Kidney (tissue), 14 donors: ENCODE data around the gene RIC3. TPM values are rescaled to one million over a fixed set of nuclear protein-coding genes. Genes with fewer than 3 reads are reported as not detected.
A peak's percentile ranks its signal among the peaks of the same experiment; 100 is the strongest.

ENCODE experiments used
- DNase-seq, 5 donors: peaks; one replicate each; pipeline ENCODE4 v3.0.0-alpha.2; 2013 to 2020
- FAIRE-seq: peaks from 2 replicates; lab custom pipeline; 2012; peaks lifted over from hg19 to GRCh38; lab: Jason Lieb, UNC
- H3K27ac ChIP-seq, 2 donors: one replicate each; pipeline ENCODE4 v1.7.0; 2013; ENCODE audit warnings: low read depth in 2 of 2, low read length in 2 of 2, inconsistent platforms in 1 of 2
- H3K27me3 ChIP-seq: one replicate; pipeline ENCODE4 v1.7.1; 2013; ENCODE audit warnings: low read length, inconsistent platforms; ENCODE audit not compliant: control insufficient read depth, insufficient read depth
- H3K36me3 ChIP-seq, 3 donors: one replicate each; pipeline versions ENCODE4 v1.7.0 to v1.7.1; 2013; ENCODE audit warnings: low read length in 3 of 3, control low read depth in 1 of 3, inconsistent platforms in 1 of 3; ENCODE audit not compliant: insufficient read depth in 3 of 3, control insufficient read depth in 2 of 3
- H3K4me1 ChIP-seq, 3 donors: one replicate each; pipeline versions ENCODE4 v1.7.0 to v1.7.1; 2013; ENCODE audit warnings: low read length in 3 of 3, inconsistent platforms in 1 of 3, low read depth in 1 of 3; ENCODE audit not compliant: control insufficient read depth in 2 of 3, insufficient read depth in 2 of 3
- H3K4me3 ChIP-seq, 3 donors: one replicate each; pipeline versions ENCODE4 v1.7.0 to v1.8.1; 2013; ENCODE audit warnings: low read length in 3 of 3, control low read depth in 1 of 3, inconsistent platforms in 1 of 3
- H3K9ac ChIP-seq, 3 donors: one replicate each; pipeline versions ENCODE4 v1.7.0 to v1.7.1; 2013; ENCODE audit warnings: low read length in 3 of 3, control low read depth in 1 of 3, inconsistent platforms in 1 of 3
- H3K9me3 ChIP-seq, 3 donors: one replicate each; pipeline versions ENCODE4 v1.7.0 to v1.7.1; 2013; ENCODE audit warnings: low read length in 3 of 3, control low read depth in 1 of 3, inconsistent platforms in 1 of 3; ENCODE audit not compliant: control insufficient read depth in 2 of 3, insufficient read depth in 1 of 3
- CTCF ChIP-seq: IDR thresholded peaks from 3 replicates; pipeline ENCODE4 v1.5.1; 2012; ENCODE audit warnings: mild to moderate bottlenecking, moderate library complexity, borderline replicate concordance; ENCODE audit not compliant: insufficient read depth; ENCODE audit errors: extremely low read depth
- intact Hi-C: fragments of 100-400 bp; cut with DNase I; formaldehyde crosslinking; loops from one replicate; pipeline ENCODE4 v1.11.1; 2022
- polyA plus RNA-seq: library from polyadenylated mRNA; stranded (reverse); fragments of 350-450 nt; fragmentation: Illumina TruSeq; extraction: RNeasy Lipid Tissue Mini Kit (QIAGEN cat#74804); gene quantifications from one replicate; pipeline ENCODE4 v1.2.3, GENCODE V29; 2014; ENCODE audit warnings: low read depth, low replicate concordance; ENCODE audit not compliant: insufficient read depth
- total RNA-seq: library from RNA; stranded (reverse); fragmentation: NEBNext Ultra II Directional; extraction: Animal tissue kit (Norgen Biotek cat#: 25700); gene quantifications from one replicate; pipeline ENCODE4 v1.2.1, GENCODE V29; 2021
- donor health status: control.
- donor health status: control.
- donor health status: control.
- donor health status: control.
- donor health status: control.
- donor health status: DM: yes; HTN: yes; CAD: no.
- donor health status: Normal renal cell carcinoma (clear cell type).

RIC3 gene
- total and polyA plus RNA-seq, 2 donors from 2014 or later, result 10.5 to 30.7 TPM

- no peak overlapping the region for H3K9ac ChIP-seq
- no peaks in the 10 kb centered on the region for H3K9me3 ChIP-seq
- no peaks in the 10 kb centered on the region for H3K36me3 ChIP-seq
- intact Hi-C loops, result no loop called here
- H3K4me3 ChIP-seq, result no peak overlapping the region
- no peak overlapping the region for H3K27ac ChIP-seq
- TF ChIP-seq CTCF, result no peak
- H3K27me3 ChIP-seq, result no peaks in the 10 kb centered on the region
- no peak for DNase-seq
- no peaks in the 10 kb centered on the region for H3K4me1 ChIP-seq
- FAIRE-seq, result no peak
Observed at GRCh38 chr11:8149726-8150125, 19.1 kb downstream of the RIC3 start.

- no peak for TF ChIP-seq CTCF
- Histone ChIP-seq H3K4me3 (no peak overlapping the region), H3K4me1 (no peaks in the 10 kb centered on the region), H3K27ac (no peak overlapping the region), H3K9me3 (no peaks in the 10 kb centered on the region), H3K9ac (no peak overlapping the region), H3K36me3 (peaks cover 0 to 9% (median 0%) of the 10 kb centered on the region in 3 donors), H3K27me3 (no peaks in the 10 kb centered on the region)
- FAIRE-seq, result no peak
- intact Hi-C loops, result no loop called here
- no peak for DNase-seq
Observed at GRCh38 chr11:8138526-8138925, 30.3 kb downstream of the RIC3 start.

GRCh38 chr11:8127447-8127846 lies 41.4 kb downstream of the RIC3 start:
- H3K9me3 ChIP-seq, result no peaks in the 10 kb centered on the region
- no peaks in the 10 kb centered on the region for H3K4me1 ChIP-seq
- no peaks in the 10 kb centered on the region for H3K27me3 ChIP-seq
- no peak overlapping the region for H3K4me3 ChIP-seq
- intact Hi-C loops, result no loop called here
- no peak for TF ChIP-seq CTCF
- H3K27ac ChIP-seq, result no peak overlapping the region
- FAIRE-seq (no peak), DNase-seq (peak in 2 of 5 donors; percentile 12 to 25)
- H3K36me3 ChIP-seq, result no peaks in the 10 kb centered on the region
- no peak overlapping the region for H3K9ac ChIP-seq
